Measurements from ENCODE around the gene TSPAN4. TPM values are rescaled to one million over a fixed set of nuclear protein-coding genes. Genes with fewer than 3 reads are reported as not detected.

TSPAN4 gene
- total RNA-seq, 3 donors from 2014 or later (not counting 1 experiment from before 2014, with no cell fraction given) = 11.2 to 18.6 (median 14.6) TPM

DNA sequence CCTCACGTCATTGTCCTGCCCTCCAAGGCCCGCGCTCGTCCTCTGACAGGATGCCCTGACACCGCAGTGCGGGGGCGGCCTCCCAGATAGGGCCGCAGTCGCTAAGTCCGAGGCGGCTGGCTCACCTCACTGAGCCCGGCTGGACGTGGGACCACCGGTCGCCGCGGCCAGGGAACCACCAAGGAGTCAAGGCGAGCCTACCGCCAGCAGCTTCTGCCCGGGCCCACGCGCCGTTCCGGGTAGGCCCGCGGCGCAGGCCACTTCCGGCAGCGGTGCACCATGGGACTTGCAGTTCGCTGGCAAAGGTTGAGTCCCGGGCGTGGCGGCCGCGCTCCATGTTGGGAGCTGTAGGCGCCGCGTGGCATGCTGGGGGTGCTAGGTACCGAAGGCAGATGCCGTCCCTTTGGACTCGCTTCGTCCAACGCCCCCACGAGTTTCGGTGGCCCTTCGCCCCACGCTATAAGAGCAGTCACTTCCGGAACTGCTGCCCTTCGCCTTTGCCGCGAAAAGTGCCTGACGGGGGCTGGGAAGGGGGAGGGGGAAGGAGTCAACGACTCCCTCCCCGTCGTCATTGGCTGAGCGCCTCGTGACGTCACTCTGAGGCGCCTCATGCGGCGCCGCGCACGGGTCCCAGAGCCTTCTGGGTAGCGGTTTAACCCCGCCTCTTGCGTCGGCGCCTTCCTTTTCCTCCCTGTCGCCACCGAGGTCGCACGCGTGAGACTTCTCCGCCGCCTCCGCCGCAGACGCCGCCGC, 33.2 kb upstream of the TSPAN4 start, which contains the start of gene RPLP2:
Gene RPLP2 (plus strand): TSS at position 681 of the 753 bp plus-strand sequence. CDS start 268 bp downstream, outside the sequence.
- WGBS (ENCODE audit: insufficient coverage) = under 1% methylated on average over 81 of the region's 81 CpGs
- Mint-ChIP-seq H3K36me3 (no peaks in the 10 kb centered on the region), H3K4me1 (peaks cover 22 to 27% of the 10 kb centered on the region in 2 donors), H3K27ac (peak within 1 kb of the TSS; percentile 94 to 95), H3K4me3 (peak within 1 kb of the TSS; percentile 90), H3K27me3 (ENCODE audit: low read depth in 2 of 2) (no peaks in the 10 kb centered on the region), H3K9me3 (no peaks in the 10 kb centered on the region)
- peak within 1 kb of the TSS; percentile 50 for H3K4me3 ChIP-seq (ENCODE audit: low read length)
- H3K36me3 ChIP-seq (ENCODE audit: control insufficient read depth, insufficient read depth, low read length) = peaks cover 26% of the 10 kb centered on the region
- no peaks in the 10 kb centered on the region for H3K27me3 ChIP-seq (ENCODE audit: control insufficient read depth, insufficient read depth, low read length)
- DNase-seq (peak; percentile 99), ATAC-seq (peak; percentile 81 to 93 (median 84))
- H3K27ac ChIP-seq (ENCODE audit: low read length) = peak within 1 kb of the TSS; percentile 83
- TF ChIP-seq, protein P1, sequence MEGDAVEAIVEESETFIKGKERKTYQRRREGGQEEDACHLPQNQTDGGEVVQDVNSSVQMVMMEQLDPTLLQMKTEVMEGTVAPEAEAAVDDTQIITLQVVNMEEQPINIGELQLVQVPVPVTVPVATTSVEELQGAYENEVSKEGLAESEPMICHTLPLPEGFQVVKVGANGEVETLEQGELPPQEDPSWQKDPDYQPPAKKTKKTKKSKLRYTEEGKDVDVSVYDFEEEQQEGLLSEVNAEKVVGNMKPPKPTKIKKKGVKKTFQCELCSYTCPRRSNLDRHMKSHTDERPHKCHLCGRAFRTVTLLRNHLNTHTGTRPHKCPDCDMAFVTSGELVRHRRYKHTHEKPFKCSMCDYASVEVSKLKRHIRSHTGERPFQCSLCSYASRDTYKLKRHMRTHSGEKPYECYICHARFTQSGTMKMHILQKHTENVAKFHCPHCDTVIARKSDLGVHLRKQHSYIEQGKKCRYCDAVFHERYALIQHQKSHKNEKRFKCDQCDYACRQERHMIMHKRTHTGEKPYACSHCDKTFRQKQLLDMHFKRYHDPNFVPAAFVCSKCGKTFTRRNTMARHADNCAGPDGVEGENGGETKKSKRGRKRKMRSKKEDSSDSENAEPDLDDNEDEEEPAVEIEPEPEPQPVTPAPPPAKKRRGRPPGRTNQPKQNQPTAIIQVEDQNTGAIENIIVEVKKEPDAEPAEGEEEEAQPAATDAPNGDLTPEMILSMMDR (IDR thresholded peaks at IDR 0.05) = no peak
- H3K4me1 ChIP-seq (ENCODE audit: control insufficient read depth, insufficient read depth, low read length) = peaks cover 37% of the 10 kb centered on the region
- H3K9me3 ChIP-seq (ENCODE audit: control insufficient read depth, insufficient read depth, low read length) = no peaks in the 10 kb centered on the region
- intact Hi-C loops (cut with micrococcal nuclease) = loop anchor here (1.0 kb wide), 2 partner anchors 10 to 12 kb away; no protein-coding TSS in a partner anchor

DNA sequence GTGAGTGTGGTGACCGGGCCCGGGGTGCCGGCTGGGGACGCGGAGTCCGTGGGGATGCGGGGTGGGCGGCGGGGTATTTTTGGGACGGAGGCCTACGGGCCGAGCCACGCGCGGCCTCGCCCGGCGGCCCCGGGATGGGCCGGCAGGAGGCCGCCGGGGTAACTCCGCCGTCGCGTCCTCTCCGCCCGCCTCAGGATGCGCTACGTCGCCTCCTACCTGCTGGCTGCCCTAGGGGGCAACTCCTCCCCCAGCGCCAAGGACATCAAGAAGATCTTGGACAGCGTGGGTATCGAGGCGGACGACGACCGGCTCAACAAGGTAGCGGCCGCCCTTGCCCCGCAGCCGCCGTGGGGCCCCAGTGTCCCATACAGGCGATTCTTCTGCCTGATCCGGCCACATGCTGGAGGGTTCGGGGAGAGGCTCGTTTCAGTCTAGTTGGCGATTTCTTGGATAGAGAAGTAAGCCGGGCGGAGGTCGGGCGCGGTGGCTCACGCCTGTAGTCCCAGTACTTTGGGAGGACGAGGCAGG, 32.5 kb upstream of the TSPAN4 start:
- Mint-ChIP-seq H3K27me3 (ENCODE audit: low read depth in 2 of 2) (no peaks in the 10 kb centered on the region), H3K27ac (peak overlapping the region; percentile 94 to 95), H3K36me3 (no peaks in the 10 kb centered on the region), H3K4me1 (peaks cover 22 to 26% of the 10 kb centered on the region in 2 donors), H3K9me3 (no peaks in the 10 kb centered on the region), H3K4me3 (peak overlapping the region; percentile 90)
- TF ChIP-seq, protein P1 (IDR thresholded peaks at IDR 0.05) = no peak
- Histone ChIP-seq H3K4me3 (ENCODE audit: low read length) (peak overlapping the region; percentile 50), H3K4me1 (ENCODE audit: control insufficient read depth, insufficient read depth, low read length) (peaks cover 33% of the 10 kb centered on the region), H3K27ac (ENCODE audit: low read length) (peak overlapping the region; percentile 73), H3K9me3 (ENCODE audit: control insufficient read depth, insufficient read depth, low read length) (no peaks in the 10 kb centered on the region), H3K27me3 (ENCODE audit: control insufficient read depth, insufficient read depth, low read length) (no peaks in the 10 kb centered on the region), H3K36me3 (ENCODE audit: control insufficient read depth, insufficient read depth, low read length) (peaks cover 26% of the 10 kb centered on the region)
- peak; percentile 6 to 26 (median 19) for ATAC-seq
- under 1% methylated on average over 55 of the region's 55 CpGs for WGBS (ENCODE audit: insufficient coverage)
- intact Hi-C loops (cut with micrococcal nuclease) = no loop called here
- DNase-seq = no peak

DNA sequence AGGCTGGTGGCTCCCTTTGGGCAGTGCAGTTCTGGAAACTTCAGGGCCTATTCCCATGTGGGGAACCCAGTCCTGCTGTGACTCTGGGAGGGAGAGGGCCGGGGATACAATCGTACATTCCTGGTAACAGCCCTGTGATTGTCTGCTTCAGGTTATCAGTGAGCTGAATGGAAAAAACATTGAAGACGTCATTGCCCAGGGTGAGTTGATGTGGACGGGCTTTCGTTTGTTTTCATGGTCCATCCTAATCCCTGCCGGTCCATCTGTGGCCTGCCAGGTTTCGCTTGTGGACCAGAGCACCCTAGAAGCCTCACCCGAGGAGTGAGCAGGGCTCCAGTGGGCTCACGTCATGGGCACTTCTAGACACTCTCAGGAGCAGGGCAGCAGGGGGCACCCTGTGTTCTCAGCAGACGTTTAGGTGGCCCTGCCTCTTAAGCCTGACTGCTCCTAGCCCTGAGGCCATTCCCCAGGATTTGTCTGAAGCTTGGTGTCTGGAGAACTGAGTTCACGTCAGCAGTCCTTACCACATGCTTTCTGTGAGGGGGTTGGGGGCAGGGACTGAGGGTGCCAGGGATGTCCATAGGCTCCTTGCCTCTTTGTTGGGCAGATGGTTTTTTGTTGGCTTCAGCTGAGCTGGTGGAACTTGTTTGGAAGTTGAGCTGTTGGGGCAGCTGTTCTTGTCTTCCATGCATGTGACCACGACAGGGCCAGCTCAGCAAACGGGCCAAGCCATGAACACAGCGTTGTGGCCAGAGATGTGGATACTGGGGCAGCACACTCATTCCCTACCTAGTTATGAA, 31.0 kb upstream of the TSPAN4 start:
- no peak overlapping the region for H3K4me3 ChIP-seq (ENCODE audit: low read length)

More for the DNA sequence above, 31.0 kb upstream of the TSPAN4 start:
- H3K27me3 ChIP-seq (ENCODE audit: control insufficient read depth, insufficient read depth, low read length) = no peaks in the 10 kb centered on the region
- TF ChIP-seq, protein P1 (IDR thresholded peaks at IDR 0.05) = no peak
- H3K36me3 ChIP-seq (ENCODE audit: control insufficient read depth, insufficient read depth, low read length) = peaks cover 26% of the 10 kb centered on the region
- peaks cover 29% of the 10 kb centered on the region for H3K4me1 ChIP-seq (ENCODE audit: control insufficient read depth, insufficient read depth, low read length)
- Mint-ChIP-seq H3K27ac (peak overlapping the region; percentile 16 to 94), H3K4me3 (peak overlapping the region; percentile 58), H3K27me3 (ENCODE audit: low read depth in 2 of 2) (no peaks in the 10 kb centered on the region), H3K4me1 (peaks cover 22 to 26% of the 10 kb centered on the region in 2 donors), H3K36me3 (no peaks in the 10 kb centered on the region), H3K9me3 (no peaks in the 10 kb centered on the region)
- intact Hi-C loops (cut with micrococcal nuclease) = no loop called here
- no peak overlapping the region for H3K27ac ChIP-seq (ENCODE audit: low read length)
- no peaks in the 10 kb centered on the region for H3K9me3 ChIP-seq (ENCODE audit: control insufficient read depth, insufficient read depth, low read length)
- DNase-seq (no peak), ATAC-seq (no peak)
- WGBS (ENCODE audit: insufficient coverage) = 80% methylated on average over 14 of the region's 14 CpGs
